ENCODE results near the gene SULT2B1.
"Not testable (repeated sequence)": the region's sequence is repeated elsewhere in the genome, so short reads cannot be mapped to it uniquely, and the experiment has no call there.

Gene SULT2B1

DNA sequence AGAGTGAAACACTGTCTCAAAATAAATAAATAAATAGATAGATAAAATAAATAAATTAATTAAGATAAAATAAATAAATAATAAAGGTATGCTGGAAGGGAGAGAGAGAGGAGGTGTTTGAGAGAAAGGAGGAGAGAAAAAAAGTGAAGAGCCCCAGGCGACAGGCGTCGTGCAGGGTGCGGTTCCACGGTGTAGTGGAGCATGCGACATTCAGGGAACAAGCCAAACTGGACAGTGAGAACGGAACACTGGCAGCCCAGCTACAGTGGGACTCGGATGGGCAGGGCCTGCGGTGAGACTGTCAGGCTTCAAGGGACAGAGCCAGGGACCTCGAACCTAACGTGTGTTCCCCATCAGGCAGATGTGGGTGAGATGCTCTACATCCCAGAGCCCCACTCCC, 9.4 kb downstream of the SULT2B1 start:
- no peak for DNase-seq

GRCh38 chr19:48565090-48565489, 13.1 kb downstream of the SULT2B1 start:
- no peak for DNase-seq

DNA sequence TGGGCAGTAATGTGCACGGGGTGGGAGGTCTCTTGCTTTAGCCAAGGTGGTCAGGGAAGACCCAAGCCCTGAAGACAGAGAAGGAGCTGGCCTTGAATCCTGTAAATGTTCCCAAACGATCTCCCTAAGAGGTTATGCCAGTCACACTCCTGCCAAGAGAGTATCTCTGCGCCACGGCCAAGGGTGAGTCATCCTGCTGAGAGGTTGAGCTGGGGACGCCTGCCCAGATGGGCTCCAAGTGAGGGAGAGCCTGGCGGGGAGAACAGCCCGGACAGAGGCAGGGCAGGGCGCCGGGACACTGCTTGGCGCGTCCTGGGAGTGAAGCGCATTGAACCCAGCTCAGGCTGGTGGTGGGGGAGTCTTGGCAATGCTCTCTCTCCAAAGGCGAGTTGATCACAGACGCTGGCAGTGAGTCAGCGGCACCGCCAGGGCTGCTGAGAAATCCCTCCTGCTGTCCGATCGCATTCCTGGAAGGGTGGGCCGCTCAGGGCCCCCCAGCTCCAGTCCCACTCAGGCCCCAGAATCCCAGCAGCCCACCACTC, 16.4 kb downstream of the SULT2B1 start:
- DNase-seq = peak; percentile 95

- no peak for DNase-seq
Observed at GRCh38 chr19:48569814-48570213, 17.8 kb downstream of the SULT2B1 start.

GRCh38 chr19:48571378-48572162, 19.6 kb downstream of the SULT2B1 start:
- DNase-seq = no peak

- DNase-seq = no peak
Observed at GRCh38 chr19:48573163-48573505, 21.2 kb downstream of the SULT2B1 start.

DNA sequence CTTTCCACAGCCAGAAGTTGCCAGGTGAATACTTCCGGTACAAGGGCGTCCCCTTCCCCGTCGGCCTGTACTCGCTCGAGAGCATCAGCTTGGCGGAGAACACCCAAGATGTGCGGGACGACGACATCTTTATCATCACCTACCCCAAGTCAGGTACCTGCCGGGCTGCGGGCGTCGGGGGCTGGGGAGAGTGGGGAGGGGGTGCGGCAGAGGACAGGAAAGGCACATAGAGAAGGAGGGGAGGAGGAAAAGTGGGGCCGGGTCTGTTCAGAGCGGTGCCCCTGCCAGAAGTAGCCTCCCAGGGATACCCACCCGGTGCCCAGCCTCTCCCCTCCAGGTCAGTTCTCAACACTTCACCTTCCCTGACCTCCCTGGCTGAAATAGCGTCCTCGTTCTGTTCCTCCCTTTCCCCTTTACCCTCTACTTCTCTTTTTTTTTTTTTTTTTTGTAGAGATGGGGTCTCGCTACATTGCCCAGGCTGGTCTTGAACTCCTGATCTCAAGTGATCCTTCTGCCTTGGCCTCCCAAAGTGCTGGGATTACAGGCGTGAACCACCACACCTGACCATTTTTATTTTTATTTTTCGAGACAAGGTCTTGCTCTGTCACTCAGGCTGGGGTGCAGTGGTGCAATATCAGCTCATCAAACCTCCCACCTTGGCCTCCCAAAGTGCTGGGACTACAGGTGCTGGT, 24.1 kb downstream of the SULT2B1 start:
- DNase-seq = no peak

GRCh38 chr19:48577908-48578307, 25.9 kb downstream of the SULT2B1 start:
- DNase-seq = not testable (repeated sequence)

- no peak for DNase-seq
Observed at GRCh38 chr19:48578891-48579290, 26.9 kb downstream of the SULT2B1 start.

GRCh38 chr19:48582168-48582567, 30.2 kb downstream of the SULT2B1 start:
- DNase-seq = no peak

DNA sequence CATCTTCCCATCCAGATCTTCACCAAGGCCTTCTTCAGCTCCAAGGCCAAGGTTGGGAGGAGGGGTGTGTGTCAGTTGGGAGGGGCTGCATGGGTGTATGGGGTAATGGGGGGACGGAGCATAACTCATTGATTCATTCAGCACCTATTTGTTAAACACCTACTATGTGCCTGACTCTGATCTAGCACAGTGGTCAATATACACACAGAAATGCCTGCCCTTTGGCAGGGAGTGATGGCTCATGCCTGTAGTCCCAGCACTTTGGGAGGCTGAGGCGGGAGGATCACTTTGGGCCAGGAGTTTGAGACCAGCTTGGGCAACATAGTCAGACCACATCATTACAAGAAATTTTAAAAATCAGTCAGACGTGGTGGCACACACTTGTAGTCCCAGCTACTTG, 35.4 kb downstream of the SULT2B1 start:
- no peak for DNase-seq

DNA sequence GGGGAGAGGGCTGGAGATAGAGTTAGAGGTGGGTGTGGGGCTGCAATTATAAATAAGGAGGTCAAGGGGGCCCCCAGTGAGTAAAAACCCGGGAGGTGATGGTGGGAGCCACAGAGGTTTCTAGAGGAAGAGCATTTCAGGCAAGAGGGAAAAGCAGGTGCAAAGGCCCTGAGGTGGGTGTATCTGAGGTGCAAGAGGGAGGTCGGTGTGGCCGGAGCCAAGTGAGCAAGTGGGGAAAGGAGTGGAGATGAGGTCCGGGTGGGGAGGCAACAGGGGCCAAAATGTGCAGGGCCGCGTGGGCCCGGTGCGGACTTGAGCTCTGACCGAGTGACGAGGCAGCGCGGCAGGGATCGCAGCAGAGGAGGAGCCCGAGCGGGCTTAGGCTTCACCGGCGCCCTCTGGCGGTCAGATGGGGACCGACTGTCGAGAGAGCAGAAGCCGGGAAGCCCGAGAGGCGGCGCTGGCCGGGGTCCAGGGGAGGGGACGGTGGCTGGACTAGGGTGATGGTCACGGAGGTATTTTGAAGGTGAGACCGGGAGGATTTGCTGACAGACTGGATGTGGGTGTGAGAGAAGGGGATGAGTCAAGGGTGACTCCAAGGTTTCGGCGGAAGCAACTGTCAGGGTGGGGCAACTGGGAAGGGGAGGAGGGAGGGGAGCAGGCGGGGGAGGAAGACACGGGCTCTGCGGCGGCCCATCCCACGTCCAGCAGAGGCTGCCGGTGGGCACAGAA, 36.9 kb downstream of the SULT2B1 start:
- peak; percentile 58 for DNase-seq

- DNase-seq = no peak
Observed at GRCh38 chr19:48591021-48591420, 39.0 kb downstream of the SULT2B1 start.

GRCh38 chr19:48595171-48595570, 43.2 kb downstream of the SULT2B1 start:
- DNase-seq = no peak

GRCh38 chr19:48595833-48596232, 43.9 kb downstream of the SULT2B1 start:
- no peak for DNase-seq

DNA sequence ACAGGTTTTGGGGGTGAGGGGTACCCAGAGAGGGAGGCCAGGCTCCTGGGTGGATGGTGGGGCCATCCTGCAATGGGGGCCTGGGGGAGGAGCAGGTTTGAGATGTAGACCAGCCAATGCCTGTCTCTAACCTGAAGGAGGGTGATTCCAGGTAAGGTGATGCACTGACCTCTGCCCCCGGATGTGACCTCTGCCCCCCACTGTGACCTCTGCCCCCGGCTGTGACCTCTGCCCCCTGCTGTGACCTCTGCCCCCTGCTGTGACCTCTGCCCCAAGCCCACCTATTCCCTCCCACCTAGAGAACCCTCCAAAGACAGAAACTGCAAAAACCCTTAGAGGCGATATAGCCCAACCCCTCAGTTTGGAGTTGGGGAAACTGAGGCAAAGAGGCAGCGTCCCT, 44.3 kb downstream of the SULT2B1 start:
- no peak for DNase-seq

GRCh38 chr19:48596679-48597465, 44.9 kb downstream of the SULT2B1 start:
- no peak for DNase-seq

- DNase-seq = no peak
Observed at GRCh38 chr19:48598996-48599700, 47.2 kb downstream of the SULT2B1 start.

DNA sequence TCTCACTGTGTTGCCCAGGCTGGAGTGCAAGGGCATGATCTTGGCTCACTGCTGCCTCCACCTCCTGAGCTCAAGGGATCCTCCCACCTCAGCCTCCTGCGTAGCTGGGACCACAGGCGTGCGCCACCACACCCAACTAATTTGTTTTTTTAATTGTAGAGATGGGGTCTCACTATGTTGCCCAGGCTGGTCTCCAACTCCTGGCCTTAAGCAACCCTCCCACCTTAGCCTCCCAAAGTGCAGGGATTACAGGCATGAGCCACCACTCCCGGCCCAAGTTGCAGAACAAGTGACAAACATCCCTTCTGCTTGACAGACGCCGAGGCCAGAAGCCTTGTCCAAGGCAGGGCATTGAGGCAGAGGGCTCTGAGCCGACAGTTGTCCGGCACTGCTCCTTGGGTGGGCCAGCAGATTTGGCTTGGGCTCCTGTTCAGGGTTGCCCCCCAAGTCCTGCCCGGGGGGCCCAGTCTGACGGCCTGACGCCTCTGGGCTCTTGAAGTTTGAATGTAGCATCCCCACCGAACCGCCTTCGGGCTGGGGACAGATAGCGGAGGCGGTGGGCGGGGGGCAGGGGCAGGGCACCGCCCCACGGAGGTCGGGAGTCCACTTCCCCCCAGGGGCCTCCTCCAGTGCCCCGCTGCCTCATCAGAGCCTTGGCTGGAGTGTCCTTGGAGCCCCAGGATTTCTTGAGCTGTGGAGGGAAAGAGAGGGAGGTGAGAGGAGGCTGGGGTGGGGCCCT, 48.9 kb downstream of the SULT2B1 start:
- DNase-seq = no peak

DNA sequence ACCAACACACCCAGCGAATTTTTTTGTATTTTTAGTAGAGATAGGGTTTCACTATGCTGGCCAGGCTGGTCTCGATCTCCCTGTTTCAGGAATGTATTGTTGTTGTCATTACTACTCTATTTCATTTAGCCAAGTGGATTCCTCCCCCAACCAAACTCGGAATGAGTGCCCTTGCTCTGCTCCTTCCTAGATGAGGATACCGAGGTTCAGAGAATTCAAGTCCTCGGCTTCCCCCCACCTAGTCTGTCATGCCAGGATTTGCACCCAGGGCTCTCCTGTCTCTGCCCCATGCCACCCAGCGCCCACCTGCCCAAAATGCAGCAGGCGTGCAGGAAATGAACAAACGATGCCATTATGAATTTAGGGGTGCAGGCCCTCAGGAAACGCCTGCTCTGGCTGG, 51.0 kb downstream of the SULT2B1 start:
- no peak for DNase-seq

DNA sequence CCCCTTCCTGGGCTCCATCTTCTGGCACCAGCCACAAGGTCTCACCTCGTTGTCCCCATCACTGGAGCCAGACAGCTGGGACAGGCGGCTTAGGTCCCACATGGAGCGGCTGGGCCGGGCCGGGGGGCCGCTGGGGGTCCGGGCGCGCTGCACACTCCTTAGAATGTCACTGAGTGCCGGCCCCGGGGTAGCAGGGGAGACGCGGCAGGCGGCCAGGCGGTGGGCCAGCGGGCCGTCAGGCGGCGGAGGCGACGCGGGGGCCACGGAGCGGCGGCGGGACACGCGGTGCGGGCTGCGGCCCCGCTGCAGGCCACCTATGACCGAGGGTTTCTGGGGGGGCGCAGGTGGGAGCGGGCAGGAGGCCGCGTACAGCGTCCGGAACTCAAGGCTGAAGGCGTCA, 51.5 kb downstream of the SULT2B1 start:
- no peak for DNase-seq

All from NCI-H446 treated with DMSO at 0.1 percent for 48 hours (cell line).